ENCODE data around the gene TRA2B.
"Not testable (repeated sequence)": the region's sequence is repeated elsewhere in the genome, so short reads cannot be mapped to it uniquely, and the experiment has no call there.

The TRA2B gene

DNA sequence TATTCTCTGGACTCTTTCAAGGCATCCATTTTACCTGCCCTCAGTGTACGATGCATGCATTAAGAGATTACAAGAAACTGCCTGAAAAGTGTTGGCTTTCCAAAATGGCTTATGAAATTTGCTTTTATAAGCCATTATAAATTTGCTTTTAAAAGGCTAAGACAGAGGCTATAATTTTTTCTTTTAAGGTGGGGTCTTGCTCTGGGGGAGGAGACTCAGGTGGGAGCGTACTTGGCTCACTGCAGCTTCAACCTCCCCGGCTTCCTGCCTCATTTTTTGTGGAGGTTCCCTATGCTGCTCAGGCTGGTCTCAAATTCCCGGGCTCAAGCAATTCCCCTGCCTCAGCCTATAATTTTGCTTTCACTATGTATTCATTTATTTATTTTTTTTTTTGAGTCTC lies 17.6 kb downstream of the TRA2B start:
- no peak overlapping the region for H3K4me3 ChIP-seq (ENCODE audit: low read depth, low read length)
- TF ChIP-seq, protein P1, sequence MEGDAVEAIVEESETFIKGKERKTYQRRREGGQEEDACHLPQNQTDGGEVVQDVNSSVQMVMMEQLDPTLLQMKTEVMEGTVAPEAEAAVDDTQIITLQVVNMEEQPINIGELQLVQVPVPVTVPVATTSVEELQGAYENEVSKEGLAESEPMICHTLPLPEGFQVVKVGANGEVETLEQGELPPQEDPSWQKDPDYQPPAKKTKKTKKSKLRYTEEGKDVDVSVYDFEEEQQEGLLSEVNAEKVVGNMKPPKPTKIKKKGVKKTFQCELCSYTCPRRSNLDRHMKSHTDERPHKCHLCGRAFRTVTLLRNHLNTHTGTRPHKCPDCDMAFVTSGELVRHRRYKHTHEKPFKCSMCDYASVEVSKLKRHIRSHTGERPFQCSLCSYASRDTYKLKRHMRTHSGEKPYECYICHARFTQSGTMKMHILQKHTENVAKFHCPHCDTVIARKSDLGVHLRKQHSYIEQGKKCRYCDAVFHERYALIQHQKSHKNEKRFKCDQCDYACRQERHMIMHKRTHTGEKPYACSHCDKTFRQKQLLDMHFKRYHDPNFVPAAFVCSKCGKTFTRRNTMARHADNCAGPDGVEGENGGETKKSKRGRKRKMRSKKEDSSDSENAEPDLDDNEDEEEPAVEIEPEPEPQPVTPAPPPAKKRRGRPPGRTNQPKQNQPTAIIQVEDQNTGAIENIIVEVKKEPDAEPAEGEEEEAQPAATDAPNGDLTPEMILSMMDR (IDR thresholded peaks at IDR 0.05; ENCODE audit: insufficient read depth, low read depth, low read length, missing control alignments), result no peak
- no peak for DNase-seq (ENCODE audit: low read depth)

DNA sequence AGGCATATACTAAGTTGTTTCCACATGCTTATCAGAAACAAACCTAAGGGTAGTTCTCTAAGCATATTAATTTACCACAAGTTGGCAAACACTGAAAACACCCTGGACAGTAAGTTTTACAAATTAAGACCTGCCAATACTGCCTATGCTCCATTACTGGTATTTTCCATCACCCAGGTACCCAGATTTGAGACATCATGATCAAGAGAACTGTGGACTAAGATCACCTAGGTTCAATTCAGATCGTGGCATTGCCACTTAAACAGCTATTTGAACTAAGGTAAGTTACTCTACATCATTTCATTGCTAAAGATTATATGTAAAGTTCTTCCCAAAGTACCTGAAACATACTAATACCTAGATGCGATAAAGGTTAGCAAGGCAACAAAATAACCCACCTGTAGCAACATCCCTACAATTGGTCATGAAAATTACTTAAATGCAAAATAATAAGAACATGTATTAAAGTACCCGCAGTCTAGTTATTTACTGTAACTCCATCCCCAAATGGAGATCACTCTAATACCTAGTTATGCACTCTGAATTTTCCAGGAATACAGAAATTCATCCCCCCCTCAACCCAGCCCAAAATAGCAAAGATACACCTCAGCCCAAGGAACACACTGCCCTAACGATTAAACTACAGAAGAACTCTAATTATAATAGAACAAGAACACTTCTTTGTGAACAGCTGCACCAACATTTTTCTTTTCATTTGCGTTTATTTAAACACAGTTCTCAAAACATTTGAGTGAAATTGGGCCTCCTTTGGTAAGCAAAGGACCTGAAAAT lies 21.6 kb downstream of the TRA2B start:
- no peak for DNase-seq (ENCODE audit: low read depth)
- TF ChIP-seq, protein P1 (IDR thresholded peaks at IDR 0.05; ENCODE audit: insufficient read depth, low read depth, low read length, missing control alignments), result no peak

DNA sequence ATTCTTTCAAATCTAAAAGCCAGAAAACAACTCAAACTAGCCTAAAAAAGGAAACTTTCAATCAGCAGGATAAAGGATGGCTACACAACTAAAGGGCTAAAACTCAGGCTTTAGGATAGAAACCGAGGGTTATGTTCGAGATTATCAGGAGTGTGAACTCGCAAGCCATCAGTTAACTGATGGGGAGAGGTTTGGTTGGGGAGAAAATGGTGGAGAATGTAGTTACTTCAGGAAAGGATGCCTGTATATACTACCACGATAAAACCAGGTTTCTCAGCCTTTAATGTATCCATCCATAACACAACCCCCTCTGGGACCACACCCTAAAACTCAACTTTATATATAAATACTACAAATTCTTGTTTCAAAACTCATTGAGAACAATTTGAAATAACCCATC lies 22.2 kb downstream of the TRA2B start:
- no peak overlapping the region for H3K4me3 ChIP-seq (ENCODE audit: low read depth, low read length)
- DNase-seq (ENCODE audit: low read depth), result no peak
- TF ChIP-seq, protein P1 (IDR thresholded peaks at IDR 0.05; ENCODE audit: insufficient read depth, low read depth, low read length, missing control alignments), result no peak

More for the DNA sequence above, 21.6 kb downstream of the TRA2B start:
- H3K4me3 ChIP-seq (ENCODE audit: low read depth, low read length), result no peak overlapping the region

DNA sequence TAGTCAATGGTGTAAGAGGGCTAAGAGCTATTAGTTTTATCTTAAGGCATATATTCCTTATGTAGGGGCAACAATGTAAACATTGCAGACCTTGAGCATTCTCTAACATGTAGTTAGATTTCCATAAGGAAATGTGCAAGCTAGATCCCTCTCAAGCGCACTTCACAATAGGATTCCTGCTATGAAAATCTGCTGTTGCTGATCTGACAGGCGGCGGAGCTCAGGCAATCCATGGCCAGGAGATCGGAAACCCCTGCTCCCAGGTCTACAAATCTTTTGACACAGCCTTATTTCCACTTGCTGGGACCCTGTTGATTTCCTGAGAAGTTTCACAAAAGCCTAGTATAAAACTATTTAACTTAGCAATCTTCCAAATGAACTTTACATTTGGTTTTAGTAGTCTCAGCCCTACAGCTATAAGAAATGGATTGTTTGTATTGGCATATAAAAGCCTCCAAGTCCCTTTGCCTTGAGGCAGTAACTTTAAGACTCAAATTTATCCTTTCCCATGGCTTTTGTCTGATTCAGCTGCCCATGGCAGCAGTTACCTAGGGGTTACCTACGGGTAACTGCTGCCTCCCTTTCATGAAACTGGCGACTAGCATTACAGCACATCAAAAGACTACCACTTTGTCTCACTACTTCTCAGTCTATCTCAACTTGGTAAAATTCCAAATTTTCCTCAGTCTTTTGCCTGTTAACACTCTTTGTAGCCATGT lies 22.7 kb downstream of the TRA2B start:
- TF ChIP-seq, protein P1 (IDR thresholded peaks at IDR 0.05; ENCODE audit: insufficient read depth, low read depth, low read length, missing control alignments), result no peak
- H3K4me3 ChIP-seq (ENCODE audit: low read depth, low read length), result no peak overlapping the region
- DNase-seq (ENCODE audit: low read depth), result no peak

DNA sequence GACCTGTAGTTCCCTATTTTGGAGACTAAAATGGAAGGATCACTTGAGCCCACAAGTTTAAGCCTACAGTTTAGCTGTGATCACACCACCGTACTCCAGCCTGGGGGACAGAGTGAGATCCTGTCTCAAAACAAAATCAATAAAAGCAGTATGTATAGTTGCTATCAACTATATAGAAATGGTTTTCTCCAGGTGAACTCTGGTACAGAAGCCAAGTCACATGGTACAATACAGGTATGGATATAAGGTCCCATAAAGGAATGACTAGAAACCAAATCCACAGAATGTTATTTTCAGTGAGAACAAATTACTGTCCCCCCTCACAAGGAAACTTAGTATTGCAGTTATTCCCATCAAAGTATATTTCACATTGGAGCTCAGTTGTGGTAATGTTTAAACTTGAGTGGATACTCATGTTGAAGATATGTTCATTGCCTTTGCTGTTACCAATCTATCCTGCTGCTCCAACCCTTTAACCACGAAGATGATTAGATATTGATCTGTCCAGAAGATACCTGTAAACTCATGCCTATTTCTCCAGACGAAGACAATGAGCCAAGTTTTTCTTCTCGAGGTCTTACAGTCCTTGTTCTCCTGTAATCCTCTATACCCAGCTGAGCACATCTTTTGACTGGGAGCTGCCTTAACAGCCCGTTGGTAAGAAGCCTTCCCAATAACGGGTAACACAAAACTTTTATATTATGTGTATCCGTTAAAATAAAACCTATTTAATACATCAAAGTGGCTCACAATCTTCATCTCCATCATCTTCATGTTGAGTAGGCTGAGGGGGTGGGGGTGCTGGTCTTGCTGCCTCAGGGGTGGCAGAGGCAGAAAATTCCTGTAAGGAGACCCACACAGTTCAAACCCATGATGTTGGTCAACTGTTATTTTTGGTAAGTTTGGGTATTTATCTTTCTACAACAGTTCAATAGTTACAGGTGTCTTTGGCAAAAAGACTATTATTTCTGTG lies 24.6 kb downstream of the TRA2B start:
- DNase-seq (ENCODE audit: low read depth), result peak; percentile 30
- TF ChIP-seq, protein P1 (IDR thresholded peaks at IDR 0.05; ENCODE audit: insufficient read depth, low read depth, low read length, missing control alignments), result no peak

DNA sequence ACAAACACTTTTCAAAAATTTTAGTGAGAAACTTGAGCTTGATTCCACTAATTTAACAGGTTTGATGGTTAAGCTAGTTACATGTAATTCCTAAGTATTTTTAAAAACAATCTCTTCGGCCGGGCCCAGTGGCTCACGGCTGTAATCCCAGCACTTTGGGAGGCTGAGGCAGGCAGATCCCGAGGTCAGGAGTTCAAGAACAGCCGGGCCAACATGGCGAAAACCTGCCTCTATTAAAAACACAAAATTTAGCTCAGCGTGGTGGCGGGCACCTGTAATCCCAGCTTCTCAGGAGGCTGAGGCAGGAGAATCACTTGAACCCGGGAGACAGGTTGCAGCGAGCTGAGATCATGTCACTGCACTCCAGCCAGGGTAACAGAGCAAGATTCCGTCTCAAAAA lies 25.3 kb downstream of the TRA2B start:
- H3K4me3 ChIP-seq (ENCODE audit: low read depth, low read length), result no peak overlapping the region
- TF ChIP-seq, protein P1 (IDR thresholded peaks at IDR 0.05; ENCODE audit: insufficient read depth, low read depth, low read length, missing control alignments), result no peak
- DNase-seq (ENCODE audit: low read depth), result no peak

More for the DNA sequence above, 24.6 kb downstream of the TRA2B start:
- no peak overlapping the region for H3K4me3 ChIP-seq (ENCODE audit: low read depth, low read length)

DNA sequence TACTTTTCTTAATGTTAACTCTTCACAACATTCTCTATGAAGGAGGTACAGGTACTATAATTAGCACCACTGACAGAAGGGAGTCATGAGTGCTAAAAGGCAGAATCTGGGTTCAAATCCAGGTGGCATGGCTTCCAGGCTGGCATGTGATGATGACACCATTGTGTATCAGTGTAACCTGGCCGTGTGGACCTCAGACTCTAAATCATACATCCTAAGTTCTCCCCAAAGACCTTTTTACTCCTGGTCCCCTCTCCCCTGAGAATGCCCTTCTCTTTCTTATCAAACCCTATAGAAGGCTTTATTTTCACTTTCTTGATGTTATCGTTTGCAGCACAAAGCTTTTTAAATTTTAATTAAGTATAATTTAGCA lies 26.8 kb downstream of the TRA2B start:
- not testable (repeated sequence) for DNase-seq (ENCODE audit: low read depth); H3K4me3 ChIP-seq (ENCODE audit: low read depth, low read length)

DNA sequence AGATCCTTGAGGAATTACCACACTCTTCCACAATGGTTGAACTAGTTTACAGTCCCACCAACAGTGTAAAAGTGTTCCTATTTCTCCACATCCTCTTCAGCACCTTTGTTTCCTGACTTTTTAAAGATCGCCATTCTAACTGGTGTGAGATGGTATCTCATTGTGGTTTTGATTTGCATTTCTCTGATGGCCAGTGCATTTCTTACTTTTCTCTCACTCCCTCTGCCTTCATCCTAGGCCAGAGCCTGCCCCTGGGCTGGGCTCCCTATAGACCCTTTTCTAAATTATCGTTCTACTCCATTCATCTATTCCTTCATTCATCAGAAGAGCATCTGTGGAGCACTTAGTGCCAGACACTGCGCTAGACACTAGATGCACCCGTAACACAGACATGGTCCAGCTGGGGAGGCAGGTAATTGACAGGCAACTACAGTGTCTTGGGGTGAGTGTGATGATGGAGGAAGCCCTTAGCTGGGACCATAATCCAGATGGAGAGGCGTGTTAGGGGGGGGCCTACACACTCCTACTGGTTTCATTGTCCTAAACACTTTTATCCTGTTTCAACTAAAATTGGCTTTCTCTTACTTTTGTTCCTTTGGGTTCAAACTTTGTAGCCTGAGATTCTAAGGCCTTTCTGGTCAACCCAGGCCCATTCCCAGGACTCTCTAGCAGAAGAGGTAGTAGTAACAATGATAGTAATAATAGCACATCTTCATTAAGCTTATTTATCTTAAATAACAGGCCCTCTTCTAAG lies 27.3 kb downstream of the TRA2B start:
- DNase-seq (ENCODE audit: low read depth), result not testable (repeated sequence)

DNA sequence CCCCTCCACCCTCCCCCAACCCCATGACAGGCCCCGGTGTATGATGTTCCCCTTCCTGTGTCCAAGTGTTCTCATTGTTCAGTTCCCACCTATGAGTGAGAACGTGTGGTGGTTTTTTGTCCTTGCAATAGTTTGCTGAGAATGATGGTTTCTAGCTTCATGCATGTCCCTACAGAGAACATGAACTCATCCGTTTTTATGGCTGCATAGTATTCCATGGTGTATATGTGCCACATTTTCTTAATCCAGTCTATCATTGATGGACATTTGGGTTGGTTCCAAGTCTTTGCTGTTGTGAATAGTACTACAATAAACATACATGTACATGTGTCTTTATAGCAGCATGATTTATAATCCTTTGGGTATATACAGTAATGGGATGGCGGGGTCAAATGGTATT lies 27.9 kb downstream of the TRA2B start:
- not testable (repeated sequence) for H3K4me3 ChIP-seq (ENCODE audit: low read depth, low read length); DNase-seq (ENCODE audit: low read depth)

More for the DNA sequence above, 27.3 kb downstream of the TRA2B start:
- not testable (repeated sequence) for H3K4me3 ChIP-seq (ENCODE audit: low read depth, low read length)
